Measurements from ENCODE around the gene ZAP70. TPM values are rescaled to one million over a fixed set of nuclear protein-coding genes. Genes with fewer than 3 reads are reported as not detected.

ZAP70 gene
- total RNA-seq, 3 donors from 2014 or later, result 3.5 to 7.5 (median 5.4) TPM

GRCh38 chr2:97730245-97730644 is 16.9 kb downstream of the ZAP70 start:
- H3K36me3 ChIP-seq (ENCODE audit: low read depth), result no peaks in the 10 kb centered on the region
- DNase-seq (no peak), ATAC-seq (no peak)
- H3K4me1 ChIP-seq (ENCODE audit: low read depth), result no peaks in the 10 kb centered on the region
- H3K4me3 ChIP-seq, result no peak overlapping the region
- intact Hi-C loops (cut with DNase I, micrococcal nuclease), result no loop called here
- TF ChIP-seq CTCF (IDR thresholded peaks at IDR 0.05), result no peak
- peaks cover 5% of the 10 kb centered on the region for H3K9me3 ChIP-seq

- Histone ChIP-seq H3K4me3 (no peak overlapping the region), H3K36me3 (ENCODE audit: low read depth) (no peaks in the 10 kb centered on the region), H3K9me3 (peaks cover 5% of the 10 kb centered on the region), H3K4me1 (ENCODE audit: low read depth) (no peaks in the 10 kb centered on the region)
- TF ChIP-seq CTCF (IDR thresholded peaks at IDR 0.05), result no peak
- ATAC-seq (no peak), DNase-seq (no peak)
- intact Hi-C loops (cut with DNase I, micrococcal nuclease), result no loop called here
Observed at GRCh38 chr2:97731274-97732020, 18.1 kb downstream of the ZAP70 start.

- peaks cover 5% of the 10 kb centered on the region for H3K9me3 ChIP-seq
- H3K36me3 ChIP-seq (ENCODE audit: low read depth), result no peaks in the 10 kb centered on the region
- DNase-seq, result no peak
- no peak for TF ChIP-seq CTCF (IDR thresholded peaks at IDR 0.05)
- H3K4me3 ChIP-seq, result no peak overlapping the region
- ATAC-seq, result no peak
- intact Hi-C loops (cut with DNase I, micrococcal nuclease), result no loop called here
- no peaks in the 10 kb centered on the region for H3K4me1 ChIP-seq (ENCODE audit: low read depth)
Observed at GRCh38 chr2:97732436-97733340, 19.3 kb downstream of the ZAP70 start.

GRCh38 chr2:97733341-97734035 is 20.1 kb downstream of the ZAP70 start:
- H3K9me3 ChIP-seq, result peaks cover 5% of the 10 kb centered on the region
- H3K36me3 ChIP-seq (ENCODE audit: low read depth), result no peaks in the 10 kb centered on the region
- DNase-seq (no peak), ATAC-seq (no peak)
- no peak for TF ChIP-seq CTCF (IDR thresholded peaks at IDR 0.05)
- intact Hi-C loops (cut with DNase I, micrococcal nuclease), result no loop called here
- no peak overlapping the region for H3K4me3 ChIP-seq
- no peaks in the 10 kb centered on the region for H3K4me1 ChIP-seq (ENCODE audit: low read depth)
